Activated CD8-positive, alpha-beta memory T cell treated with anti-CD3 and anti-CD28 coated beads, Interleukin-2, amount 10 ng/mL, durations not matched to agents 7 days and 5 days (primary cell): ENCODE data around the gene ATP6V1C2. TPM values are rescaled to one million over a fixed set of nuclear protein-coding genes. Genes with fewer than 3 reads are reported as not detected.

Source experiments
- ATAC-seq: fragments of 150-1000 bp; cut with Tn5 transposase; one replicate; pipeline ENCODE4 v1.10.0; 2021; ENCODE audit warnings: moderate library complexity
- CTCF ChIA-PET: fragments of 350-600 bp; sonication (Branson Sonifier 250); formaldehyde crosslinking; loops from one replicate; lab custom pipeline; 2021; ENCODE audit warnings: antibody characterized with exemption; lab: Charles Lee
- DNase-seq: peaks from one replicate; pipeline ENCODE4 v3.0.0-alpha.2; 2020
- H3K27ac Mint-ChIP-seq: one replicate; pipeline ENCODE4 v1.8.0; 2021; ENCODE audit warnings: mild to moderate bottlenecking, mixed read lengths
- H3K27me3 Mint-ChIP-seq: one replicate; pipeline ENCODE4 v1.8.0; 2021; ENCODE audit warnings: mixed read lengths
- H3K36me3 Mint-ChIP-seq: one replicate; pipeline ENCODE4 v1.8.0; 2021; ENCODE audit warnings: mild to moderate bottlenecking, mixed read lengths
- H3K4me1 Mint-ChIP-seq: one replicate; pipeline ENCODE4 v1.8.0; 2021; ENCODE audit warnings: mixed read lengths
- H3K4me3 Mint-ChIP-seq: one replicate; pipeline ENCODE4 v1.8.0; 2021; ENCODE audit warnings: mild to moderate bottlenecking, moderate library complexity, mixed read lengths
- H3K9me3 Mint-ChIP-seq: one replicate; pipeline ENCODE4 v1.8.0; 2022; ENCODE audit warnings: low read depth, mixed read lengths
- total RNA-seq, 2 experiments: library from RNA; stranded (reverse); gene quantifications; one replicate each; pipeline ENCODE4 v1.2.3, GENCODE V29; 2021

The ATP6V1C2 gene, protein sequence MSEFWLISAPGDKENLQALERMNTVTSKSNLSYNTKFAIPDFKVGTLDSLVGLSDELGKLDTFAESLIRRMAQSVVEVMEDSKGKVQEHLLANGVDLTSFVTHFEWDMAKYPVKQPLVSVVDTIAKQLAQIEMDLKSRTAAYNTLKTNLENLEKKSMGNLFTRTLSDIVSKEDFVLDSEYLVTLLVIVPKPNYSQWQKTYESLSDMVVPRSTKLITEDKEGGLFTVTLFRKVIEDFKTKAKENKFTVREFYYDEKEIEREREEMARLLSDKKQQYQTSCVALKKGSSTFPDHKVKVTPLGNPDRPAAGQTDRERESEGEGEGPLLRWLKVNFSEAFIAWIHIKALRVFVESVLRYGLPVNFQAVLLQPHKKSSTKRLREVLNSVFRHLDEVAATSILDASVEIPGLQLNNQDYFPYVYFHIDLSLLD
- total RNA-seq, result not detected

- ATAC-seq, result peak; percentile 42
These were observed at the start of gene ATP6V1C2 for GRCh38 chr2:10721396-10722251. TSS of gene ATP6V1C2 (plus strand) at chr2:10721630. CDS start at chr2:10722850, 1,220 bp downstream.

DNA sequence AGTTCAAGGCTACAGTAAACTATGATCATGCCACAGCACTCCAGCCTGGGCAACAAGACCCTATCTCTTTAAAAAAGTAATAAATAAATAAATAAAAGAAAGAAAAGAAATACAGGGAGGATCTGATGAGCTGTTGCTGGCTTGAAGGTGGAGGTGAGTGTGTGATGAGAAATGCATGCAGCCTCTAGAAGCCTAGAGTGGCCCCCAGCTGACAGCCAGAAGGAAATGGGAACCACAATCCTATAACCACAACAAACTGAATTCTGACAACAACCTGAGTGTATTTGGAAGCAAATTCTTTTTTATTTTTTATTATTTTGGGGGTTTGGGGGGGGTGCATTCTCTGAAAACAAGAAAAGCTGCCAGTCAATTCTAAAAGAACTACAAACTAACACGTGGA lies 46.3 kb upstream of the ATP6V1C2 start:
- Mint-ChIP-seq H3K36me3 (peaks cover 19% of the 10 kb centered on the region), H3K4me1 (peaks cover 31% of the 10 kb centered on the region), H3K4me3 (no peak overlapping the region), H3K27me3 (no peaks in the 10 kb centered on the region), H3K27ac (peak overlapping the region; percentile 62), H3K9me3 (no peaks in the 10 kb centered on the region)
- CTCF ChIA-PET, result interaction anchor here (0.6 to 1.9 kb wide), 9 partner anchors 12 to 1229 kb away, joined by 3 to 6 read pairs (median 3); no protein-coding TSS in a partner anchor
- ATAC-seq (peak; percentile 51), DNase-seq (no peak)

More at GRCh38 chr2:10721396-10722251, at the start of gene ATP6V1C2:
- peak within 1 kb of the TSS; percentile 22 for H3K4me3 Mint-ChIP-seq
- peaks cover 71% of the 10 kb centered on the region for H3K27me3 Mint-ChIP-seq
- H3K4me1 Mint-ChIP-seq, result peaks cover 4% of the 10 kb centered on the region
- H3K27ac Mint-ChIP-seq, result no peak within 1 kb of the TSS
- H3K9me3 Mint-ChIP-seq, result no peaks in the 10 kb centered on the region
- CTCF ChIA-PET, result interaction anchor here (1.1 kb wide), 1 partner anchor 572 kb away, joined by 3 read pairs; no protein-coding TSS in a partner anchor
- H3K36me3 Mint-ChIP-seq, result no peaks in the 10 kb centered on the region
- DNase-seq, result no peak

DNA sequence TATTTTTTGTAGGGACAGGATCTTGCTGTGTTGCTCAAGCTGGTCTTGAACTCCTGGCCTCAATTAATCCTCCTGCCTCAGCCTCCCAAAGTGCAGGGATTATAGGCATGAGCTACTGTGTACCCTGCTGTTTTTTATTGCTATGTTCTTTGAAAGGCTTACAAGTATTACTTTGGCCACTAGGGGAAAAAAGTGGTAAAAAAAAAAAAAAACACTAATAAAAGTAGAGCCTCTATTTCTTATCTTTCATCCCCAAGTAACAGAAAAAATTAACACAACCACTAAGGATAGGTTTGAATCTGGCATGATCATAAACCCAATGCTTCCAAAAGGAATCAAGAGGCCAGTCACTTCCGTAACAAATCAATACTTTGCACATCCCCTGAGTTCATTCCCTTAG lies 43.2 kb upstream of the ATP6V1C2 start:
- ATAC-seq (no peak), DNase-seq (no peak)
- peaks cover 26% of the 10 kb centered on the region for H3K4me1 Mint-ChIP-seq
- no peak overlapping the region for H3K4me3 Mint-ChIP-seq
- no peaks in the 10 kb centered on the region for H3K27me3 Mint-ChIP-seq
- no peaks in the 10 kb centered on the region for H3K9me3 Mint-ChIP-seq
- H3K27ac Mint-ChIP-seq, result no peak overlapping the region
- CTCF ChIA-PET, result interaction anchor here (0.7 to 1.4 kb wide), 3 partner anchors 11 to 19 kb away, joined by 4 to 5 read pairs (median 4); no protein-coding TSS in a partner anchor
- peaks cover 16% of the 10 kb centered on the region for H3K36me3 Mint-ChIP-seq

DNA sequence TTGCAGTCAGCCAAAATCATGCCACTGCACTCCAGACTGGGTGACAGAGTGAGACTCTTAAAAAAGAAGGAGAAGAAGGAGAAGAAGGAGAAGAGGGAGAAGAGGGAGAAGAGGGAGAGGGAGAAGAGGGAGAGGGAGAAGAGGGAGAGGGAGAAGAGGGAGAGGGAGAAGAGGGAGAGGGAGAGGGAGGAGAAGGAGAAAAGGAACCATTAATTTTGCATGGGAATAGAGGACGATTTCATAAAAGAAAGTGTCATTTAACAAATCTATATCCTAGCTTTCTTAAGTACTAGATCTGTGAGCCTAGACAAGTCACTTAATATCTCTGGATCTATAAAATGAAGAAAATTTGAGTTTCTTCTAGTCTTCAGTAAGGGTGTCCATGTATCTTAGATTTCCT lies 41.2 kb upstream of the ATP6V1C2 start:
- no peaks in the 10 kb centered on the region for H3K9me3 Mint-ChIP-seq
- CTCF ChIA-PET, result no interaction called here
- ATAC-seq, result no peak
- no peaks in the 10 kb centered on the region for H3K27me3 Mint-ChIP-seq
- H3K4me3 Mint-ChIP-seq, result no peak overlapping the region
- H3K36me3 Mint-ChIP-seq, result peaks cover 16% of the 10 kb centered on the region
- H3K4me1 Mint-ChIP-seq, result peaks cover 14% of the 10 kb centered on the region
- no peak for DNase-seq
- no peak overlapping the region for H3K27ac Mint-ChIP-seq

DNA sequence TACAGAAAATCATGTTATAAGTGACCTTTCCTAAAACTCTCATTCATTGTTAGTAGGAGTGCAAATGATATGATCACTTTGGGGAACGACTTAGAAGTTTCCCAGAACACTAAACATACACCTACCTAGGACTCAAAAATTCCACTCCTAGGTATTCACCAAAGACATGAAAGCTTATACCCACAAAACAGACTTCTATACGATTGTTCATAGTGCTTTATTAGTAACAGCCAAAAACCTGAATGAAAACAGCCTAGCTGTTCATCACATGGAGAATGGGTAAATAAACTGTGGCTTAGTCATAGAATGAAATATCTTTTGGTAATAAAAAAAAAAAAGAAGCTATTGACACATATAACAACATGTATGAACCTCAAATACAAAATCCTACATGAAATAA lies 40.5 kb upstream of the ATP6V1C2 start:
- Mint-ChIP-seq H3K4me1 (peaks cover 7% of the 10 kb centered on the region), H3K36me3 (peaks cover 13% of the 10 kb centered on the region), H3K27me3 (no peaks in the 10 kb centered on the region), H3K27ac (no peak overlapping the region), H3K9me3 (no peaks in the 10 kb centered on the region), H3K4me3 (no peak overlapping the region)
- ATAC-seq (no peak), DNase-seq (no peak)
- CTCF ChIA-PET, result interaction anchor here (1.0 kb wide), 1 partner anchor 9 kb away, joined by 3 read pairs; no protein-coding TSS in a partner anchor

GRCh38 chr2:10686176-10686730 lies 35.2 kb upstream of the ATP6V1C2 start:
- no peaks in the 10 kb centered on the region for H3K27me3 Mint-ChIP-seq
- ATAC-seq, result no peak
- peaks cover 9% of the 10 kb centered on the region for H3K36me3 Mint-ChIP-seq
- H3K4me1 Mint-ChIP-seq, result peaks cover 11% of the 10 kb centered on the region
- CTCF ChIA-PET, result interaction anchor here (0.6 to 1.0 kb wide), 2 partner anchors 17 to 277 kb away, joined by 3 read pairs; no protein-coding TSS in a partner anchor
- no peaks in the 10 kb centered on the region for H3K9me3 Mint-ChIP-seq
- no peak for DNase-seq
- H3K27ac Mint-ChIP-seq, result no peak overlapping the region
- H3K4me3 Mint-ChIP-seq, result no peak overlapping the region

DNA sequence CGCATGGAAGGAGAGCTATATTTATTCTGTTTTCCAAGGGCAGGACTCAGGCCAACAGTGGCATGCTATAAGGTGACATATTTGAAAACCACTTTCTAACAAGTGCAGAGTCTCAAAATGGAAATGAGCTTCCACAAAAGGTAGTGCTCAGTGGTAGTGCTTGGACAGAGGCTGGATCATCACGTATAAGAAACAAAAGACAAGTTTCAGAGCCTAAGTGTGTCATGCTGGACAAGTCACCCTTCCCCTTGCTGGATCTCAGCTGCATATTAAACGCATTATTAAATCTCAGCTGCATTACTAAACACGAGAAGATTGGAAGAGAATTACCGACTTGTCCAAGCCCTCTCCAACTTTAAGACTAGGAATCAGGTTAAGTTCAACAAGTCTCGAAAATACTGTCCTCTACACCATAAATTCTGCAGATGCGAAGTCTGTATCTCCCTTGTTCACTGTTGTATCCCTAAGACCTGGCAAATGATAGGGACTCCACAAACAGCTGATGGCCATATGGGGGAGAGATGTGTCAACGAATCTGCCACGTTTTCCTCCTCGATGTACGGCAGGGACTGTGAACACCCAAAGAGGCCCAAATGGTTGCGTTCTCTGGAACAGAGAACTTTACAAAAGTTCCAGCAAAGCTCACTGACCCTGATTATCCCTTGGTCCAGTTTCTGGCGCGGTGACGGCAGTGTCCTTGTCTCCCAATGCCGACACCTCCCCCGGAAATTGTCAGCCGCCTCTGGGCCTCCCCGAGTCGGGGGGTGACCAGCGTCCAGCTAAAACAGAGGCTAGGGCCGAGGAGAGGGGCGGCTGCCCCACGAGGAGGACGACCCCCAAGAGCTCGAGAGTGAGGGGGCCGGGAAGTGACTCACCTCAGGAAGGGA lies 32.3 kb upstream of the ATP6V1C2 start:
- Mint-ChIP-seq H3K9me3 (no peaks in the 10 kb centered on the region), H3K4me1 (peaks cover 13% of the 10 kb centered on the region), H3K27me3 (no peaks in the 10 kb centered on the region), H3K27ac (no peak overlapping the region), H3K36me3 (peaks cover 2% of the 10 kb centered on the region), H3K4me3 (no peak overlapping the region)
- CTCF ChIA-PET, result interaction anchor here (1.0 to 1.6 kb wide), 5 partner anchors 11 to 254 kb away, joined by 3 to 5 read pairs (median 4); no protein-coding TSS in a partner anchor
- DNase-seq, result no peak
- ATAC-seq, result peak; percentile 43

DNA sequence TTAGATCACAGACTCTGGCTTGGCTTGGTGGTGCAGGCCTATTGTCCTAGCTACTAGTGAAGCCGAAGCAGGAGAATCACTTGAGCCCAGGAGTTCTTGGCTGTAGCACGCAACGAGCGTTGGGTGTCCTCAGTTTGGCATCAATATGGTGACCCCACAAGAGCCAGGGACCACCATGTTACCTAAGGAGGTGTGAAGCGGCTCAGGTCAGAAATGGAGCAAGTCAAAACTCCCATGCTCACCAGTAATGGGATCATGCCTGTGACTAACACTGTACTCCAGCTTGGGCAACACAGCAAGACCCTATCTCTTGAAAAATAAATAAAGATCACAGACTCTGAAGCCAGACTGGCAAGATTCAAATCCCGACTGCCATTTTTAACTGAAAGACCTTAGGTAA lies 29.9 kb upstream of the ATP6V1C2 start:
- Mint-ChIP-seq H3K4me3 (no peak overlapping the region), H3K27me3 (no peaks in the 10 kb centered on the region), H3K36me3 (peaks cover 2% of the 10 kb centered on the region), H3K9me3 (no peaks in the 10 kb centered on the region), H3K27ac (peak overlapping the region; percentile 37), H3K4me1 (peaks cover 10% of the 10 kb centered on the region)
- DNase-seq (no peak), ATAC-seq (no peak)
- CTCF ChIA-PET, result no interaction called here

DNA sequence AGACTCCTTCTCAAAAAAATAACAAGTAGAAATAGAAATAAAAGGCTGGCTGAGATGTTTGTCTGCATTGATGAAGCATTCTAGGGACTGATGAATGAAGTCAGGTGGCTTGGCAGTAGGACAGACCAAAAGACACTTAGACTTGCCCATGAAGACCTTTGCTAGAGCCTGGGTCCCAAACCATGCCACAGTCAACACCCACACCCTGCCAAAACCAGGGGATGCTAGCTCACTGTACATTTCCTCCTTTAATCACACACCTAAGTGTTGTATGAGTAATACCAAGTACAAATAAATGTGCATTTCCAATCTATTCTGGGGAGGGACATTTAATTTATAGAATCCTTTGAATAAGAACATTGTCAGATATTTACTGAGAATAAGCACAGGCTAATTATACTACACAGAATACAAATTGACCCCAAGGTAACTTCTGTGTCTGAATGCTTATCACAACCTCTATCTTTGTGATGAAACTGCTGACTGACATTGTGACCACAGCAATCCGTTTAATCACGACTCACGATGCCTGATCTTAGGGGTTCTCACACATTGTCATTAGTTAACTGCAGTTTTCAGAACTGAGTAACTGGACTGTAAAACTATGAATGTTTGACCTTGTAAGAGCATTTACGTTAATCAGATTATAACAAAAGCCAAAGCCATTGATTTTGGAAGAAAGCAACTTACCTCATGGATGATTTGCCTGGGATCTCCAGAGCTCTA lies 21.2 kb upstream of the ATP6V1C2 start:
- no peak for DNase-seq
- H3K4me3 Mint-ChIP-seq, result no peak overlapping the region
- peak overlapping the region; percentile 11 for H3K27ac Mint-ChIP-seq
- CTCF ChIA-PET, result interaction anchor here (1.1 kb wide), 1 partner anchor 172 kb away, joined by 3 read pairs; no protein-coding TSS in a partner anchor
- H3K4me1 Mint-ChIP-seq, result peaks cover 12% of the 10 kb centered on the region
- no peaks in the 10 kb centered on the region for H3K36me3 Mint-ChIP-seq
- peak; percentile 69 for ATAC-seq
- peaks cover 4% of the 10 kb centered on the region for H3K27me3 Mint-ChIP-seq
- H3K9me3 Mint-ChIP-seq, result no peaks in the 10 kb centered on the region

- Mint-ChIP-seq H3K36me3 (no peaks in the 10 kb centered on the region), H3K4me3 (no peak overlapping the region), H3K9me3 (no peaks in the 10 kb centered on the region), H3K27ac (no peak overlapping the region), H3K4me1 (peaks cover 12% of the 10 kb centered on the region), H3K27me3 (peaks cover 26% of the 10 kb centered on the region)
- CTCF ChIA-PET, result interaction anchor here (0.9 kb wide), 1 partner anchor 18 kb away, joined by 3 read pairs; no protein-coding TSS in a partner anchor
- ATAC-seq (no peak), DNase-seq (no peak)
These were observed 17.3 kb upstream of the ATP6V1C2 start for GRCh38 chr2:10704034-10704594.

DNA sequence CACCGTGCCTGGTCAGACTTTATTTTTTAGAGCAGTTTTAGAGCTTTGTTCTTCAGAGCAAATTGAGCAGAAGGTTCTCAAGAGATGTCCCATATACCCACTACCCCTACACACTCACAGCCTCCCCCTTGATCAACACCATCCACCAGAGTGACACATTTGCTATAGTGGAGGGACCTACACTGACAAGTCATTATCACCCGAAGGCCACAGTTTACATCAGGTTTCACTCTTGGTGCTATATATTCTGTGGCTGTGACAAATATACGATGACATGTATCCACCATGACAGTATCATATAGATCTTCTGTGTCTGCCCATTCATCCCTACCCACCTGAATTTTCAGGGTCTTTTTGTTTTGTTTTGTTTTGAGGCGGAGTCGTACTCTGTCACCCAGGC lies 15.4 kb upstream of the ATP6V1C2 start:
- Mint-ChIP-seq H3K36me3 (no peaks in the 10 kb centered on the region), H3K4me3 (no peak overlapping the region), H3K27ac (no peak overlapping the region), H3K27me3 (peaks cover 35% of the 10 kb centered on the region), H3K4me1 (no peaks in the 10 kb centered on the region), H3K9me3 (no peaks in the 10 kb centered on the region)
- CTCF ChIA-PET, result no interaction called here
- ATAC-seq (no peak), DNase-seq (no peak)
